GM12878 (cell line): ENCODE measurements around the gene FADS1. TPM values are rescaled to one million over a fixed set of nuclear protein-coding genes. Genes with fewer than 3 reads are reported as not detected.

ENCODE experiments used
- ATAC-seq: fragments of 200-7000 bp; cut with Tn5 transposase; 3 replicates; pipeline ENCODE4 v1.9.1; 2020; ENCODE audit warnings: mild to moderate bottlenecking, moderate library complexity
- BruUV-seq: library from RNA; stranded (reverse); fragments of 400-500 nt; replicated peaks from 2 replicates; lab custom pipeline; 2021; lab: Mats Ljungman, UMichigan
- CTCF ChIA-PET: fragments of 300-600 bp; sonication (Branson Sonifier 250); formaldehyde crosslinking; extraction: SDS; loops from one replicate; lab custom pipeline; 2021; ENCODE audit warnings: inconsistent platforms; lab: Yijun Ruan, JAX
- POLR2A ChIA-PET: fragments of 350-600 bp; formaldehyde crosslinking; extraction: SDS; loops from one replicate; lab custom pipeline; 2021; ENCODE audit warnings: inconsistent platforms; lab: Charles Lee
- RAD21 ChIA-PET: fragments of 300-600 bp; sonication (Branson Sonifier 250); formaldehyde crosslinking; loops from one replicate; lab custom pipeline; 2023; ENCODE audit warnings: antibody characterized with exemption; ENCODE audit not compliant: unreplicated experiment; lab: Charles Lee
- SMC1A ChIA-PET: fragments of 300-600 bp; sonication (Branson Sonifier 250); formaldehyde crosslinking; loops from one replicate; lab custom pipeline; 2023; ENCODE audit not compliant: unreplicated experiment, uncharacterized antibody; lab: Charles Lee
- DNase-seq: peaks from one replicate; pipeline ENCODE4 v3.0.0-alpha.2; 2011; ENCODE audit warnings: low read depth, low spot score
- FAIRE-seq: peaks from 3 replicates; lab custom pipeline; 2011; peaks lifted over from hg19 to GRCh38; lab: Jason Lieb, UNC
- H2AFZ ChIP-seq: 2 replicates; pipeline ENCODE4 v1.6.0; 2011; ENCODE audit warnings: low read depth, low read length, control low read depth; ENCODE audit not compliant: control insufficient read depth
- H3K27ac ChIP-seq: 2 replicates; pipeline ENCODE4 v1.5.1; 2011; ENCODE audit warnings: control low read depth; ENCODE audit not compliant: control insufficient read depth, insufficient read depth
- H3K27me3 ChIP-seq, 2 experiments: replicated peaks in 1 of 2; 2 replicates each; pipeline versions ENCODE4 v1.6.0 to v1.6.1; 2011; ENCODE audit warnings: low read length in 1 of 2; ENCODE audit not compliant: control insufficient read depth in 2 of 2, insufficient read depth in 2 of 2
- H3K36me3 ChIP-seq, 2 experiments: 2 replicates each; pipeline ENCODE4 v1.5.1; 2011; ENCODE audit warnings: low read length in 1 of 2; ENCODE audit not compliant: control insufficient read depth in 2 of 2, insufficient read depth in 2 of 2
- H3K4me1 ChIP-seq: 2 replicates; pipeline ENCODE4 v1.6.1; 2011; ENCODE audit warnings: mild to moderate bottlenecking, low read length, moderate library complexity, mixed read lengths; ENCODE audit not compliant: control insufficient read depth, insufficient read depth
- H3K4me2 ChIP-seq: 2 replicates; pipeline ENCODE4 v1.6.0; 2011; ENCODE audit warnings: control low read depth; ENCODE audit not compliant: control insufficient read depth, insufficient read depth
- H3K4me3 ChIP-seq: fragments of 200-600 bp; sonication (generic); 2 replicates; pipeline ENCODE4 v1.5.1; 2016
- H3K79me2 ChIP-seq: 2 replicates; pipeline ENCODE4 v1.6.0; 2011; ENCODE audit warnings: low read length; ENCODE audit not compliant: control insufficient read depth, insufficient read depth
- H3K9ac ChIP-seq: 2 replicates; pipeline ENCODE4 v1.8.0; 2011; ENCODE audit warnings: low read length, control low read depth, mixed read lengths; ENCODE audit not compliant: control insufficient read depth, insufficient read depth
- H3K9me3 ChIP-seq: replicated peaks from 3 replicates; pipeline ENCODE4 v1.5.1; 2011; ENCODE audit warnings: mild to moderate bottlenecking, low read length; ENCODE audit not compliant: control insufficient read depth, insufficient read depth
- H4K20me1 ChIP-seq: 2 replicates; pipeline ENCODE4 v1.6.0; 2011; ENCODE audit not compliant: control insufficient read depth, insufficient read depth
- BHLHE40 ChIP-seq, 2 experiments: fragments of 450-650 bp in 1 of 2; IDR thresholded peaks; 2 replicates each; pipeline ENCODE4 v1.6.1; 2011 to 2017; ENCODE audit warnings: low read depth in 2 of 2, borderline replicate concordance in 1 of 2, improper control_type of control experiment in 1 of 2, low read length in 1 of 2, mild to moderate bottlenecking in 1 of 2
- BMI1 ChIP-seq: fragments of 450-650 bp; IDR thresholded peaks from 2 replicates; pipeline ENCODE4 v1.6.1; 2016; ENCODE audit warnings: mild to moderate bottlenecking, moderate library complexity, borderline replicate concordance
- CREM ChIP-seq: IDR thresholded peaks from 2 replicates; pipeline ENCODE4 v1.6.1; 2014; ENCODE audit warnings: antibody characterized with exemption, low read depth
- CUX1 ChIP-seq: IDR thresholded peaks from 2 replicates; pipeline ENCODE4 v1.6.1; 2012; ENCODE audit warnings: improper control_type of control experiment, low read depth, low read length; ENCODE audit not compliant: insufficient replicate concordance
- DPF2 ChIP-seq: fragments of 450-650 bp; IDR thresholded peaks from 2 replicates; pipeline ENCODE4 v1.6.1; 2017; ENCODE audit warnings: mild to moderate bottlenecking
- POLR2AphosphoS2 ChIP-seq: IDR thresholded peaks from 2 replicates; pipeline ENCODE4 v1.6.1; 2011; ENCODE audit warnings: low read depth, mild to moderate bottlenecking, low read length, improper control_type of control experiment, moderate library complexity
- YBX1 ChIP-seq: fragments of 450-650 bp; IDR thresholded peaks from 2 replicates; pipeline ENCODE4 v1.6.1; 2016; ENCODE audit warnings: antibody characterized with exemption
- WGBS: methylation state at CpG from one replicate; pipeline ENCODE4 v1.1.6; 2016; ENCODE audit warnings: low lambda C conversion rate; ENCODE audit not compliant: insufficient replicate concordance, insufficient coverage; ENCODE audit errors: missing lambda C conversion rate; 5-methylcytosine and 5-hydroxymethylcytosine counted together
- in situ Hi-C: fragments of 300-500 bp; cut with MboI; formaldehyde crosslinking; loops from 9 replicates; pipeline ENCODE4 v1.14.3; 2018; ENCODE audit warnings: mixed read lengths
- intact Hi-C: fragments of 100-400 bp; cut with micrococcal nuclease; formaldehyde crosslinking; loops from one replicate; pipeline ENCODE4 v1.14.2; 2022; ENCODE audit not compliant: unreplicated experiment
- polyA plus RNA-seq, 11 experiments: library from polyadenylated mRNA; depleted of rRNA in 4 of 11; unstranded in 6 of 11; stranded (reverse) in 5 of 11; fragments of >200 nt; fragmentation: Nextera tagmentation in 4 of 11; fragmentation: Illumina TruSeq in 1 of 11; extraction: Ambion mirVana in 4 of 11; extraction: Trizol in 1 of 11; gene quantifications; 1 replicate in 1 of 11; 2 replicates in 10 of 11; pipeline versions ENCODE4 v1.2.1 to v1.2.3, GENCODE V29; 2011 to 2016; ENCODE audit warnings: inconsistent platforms in 2 of 11, missing spikeins in 2 of 11, low read depth in 1 of 11
- total RNA-seq, 4 experiments: library from RNA; depleted of rRNA in 3 of 4; stranded (reverse); fragments of >200 nt in 3 of 4; fragmentation: Illumina TruSeq in 1 of 4; extraction: Trizol in 1 of 4; gene quantifications; 2 replicates each; pipeline versions ENCODE4 v1.2.1 to v1.2.3, GENCODE V29; 2013 to 2021

Gene FADS1
- total and polyA plus RNA-seq, 10 of the 15 experiments (the other 5 are each of a cell fraction or from before 2014, with no cell fraction given), result 8.8 to 73.9 (median 39.0) TPM

GRCh38 chr11:61777234-61778090 is 39.3 kb downstream of the FADS1 start:
- WGBS, result 41% methylated on average over 52 of the region's 67 CpGs
- RAD21 ChIA-PET, result interaction anchor here (0.6 kb wide), 1 partner anchor 30 kb away, joined by 5 read pairs; no protein-coding TSS in a partner anchor

More at GRCh38 chr11:61777234-61778090, 39.3 kb downstream of the FADS1 start:
- H3K79me2 ChIP-seq, result no peaks in the 10 kb centered on the region
- H3K36me3 ChIP-seq, result no peaks in the 10 kb centered on the region
- no peak overlapping the region for H3K4me3 ChIP-seq
- DNase-seq (no peak), FAIRE-seq (no peak), ATAC-seq (peak; percentile 59)
- 0 out of 2 replicates have a peak overlapping the region, but pooled peaks have one; percentile 18 for H3K4me2 ChIP-seq
- no peaks in the 10 kb centered on the region for H4K20me1 ChIP-seq
- no peak overlapping the region for H3K27ac ChIP-seq
- POLR2A ChIA-PET, result no interaction called here
- TF ChIP-seq CUX1, result no peak
- TF ChIP-seq YBX1, result no peak
- no peak for TF ChIP-seq POLR2AphosphoS2
- TF ChIP-seq BHLHE40 (IDR thresholded peaks at IDR 0.05; ENCODE audit: borderline replicate concordance in 1 of 2, low read depth in 2 of 2, low read length in 1 of 2), result peak; percentile 24 to 66; a peak in 2 of 4 replicates
- TF ChIP-seq DPF2, result no peak
- no peak for TF ChIP-seq CREM
- no peak for TF ChIP-seq BMI1
- intact Hi-C loops (no loop called here), in situ Hi-C loops (no loop called here)
- no peak overlapping the region for H2AFZ ChIP-seq
- CTCF ChIA-PET, result interaction anchor here (7.5 kb wide), 1 partner anchor 29 kb away, joined by 88 read pairs; no protein-coding TSS in a partner anchor
- no peaks in the 10 kb centered on the region; the same call in 1 of the 2 replicates for H3K4me1 ChIP-seq
- H3K27me3 ChIP-seq, result no peaks in the 10 kb centered on the region
- SMC1A ChIA-PET, result interaction anchor here (0.8 to 2.6 kb wide), 2 partner anchors 24 to 28 kb away, joined by 3 to 8 read pairs; no protein-coding TSS in a partner anchor
- H3K9ac ChIP-seq, result no peak overlapping the region
- no peaks in the 10 kb centered on the region for H3K9me3 ChIP-seq
- no TSS peak for BruUV-seq
